Endothelial cell (in vitro differentiated cells): ENCODE data around the gene TMEM247. TPM values are rescaled to one million over a fixed set of nuclear protein-coding genes. Genes with fewer than 3 reads are reported as not detected.
"Not testable (repeated sequence)": the region's sequence is repeated elsewhere in the genome, so short reads cannot be mapped to it uniquely, and the experiment has no call there.

Experiments used
- DNase-seq: peaks from one replicate; pipeline ENCODE4 v3.0.0; 2021; ENCODE audit warnings: low spot score
- H3K27ac Mint-ChIP-seq: one replicate; pipeline ENCODE4 v1.8.0; 2021; ENCODE audit warnings: mixed read lengths, inconsistent platforms; ENCODE audit not compliant: unreplicated experiment
- H3K27me3 Mint-ChIP-seq: one replicate; pipeline ENCODE4 v1.8.0; 2021; ENCODE audit warnings: mild to moderate bottlenecking, moderate library complexity, mixed read lengths, inconsistent platforms; ENCODE audit not compliant: unreplicated experiment
- H3K36me3 Mint-ChIP-seq: one replicate; pipeline ENCODE4 v1.8.0; 2021; ENCODE audit warnings: mild to moderate bottlenecking, low read depth, mixed read lengths, inconsistent platforms; ENCODE audit not compliant: unreplicated experiment
- H3K4me1 Mint-ChIP-seq: one replicate; pipeline ENCODE4 v1.8.0; 2021; ENCODE audit warnings: mild to moderate bottlenecking, mixed read lengths, inconsistent platforms; ENCODE audit not compliant: unreplicated experiment
- H3K4me3 Mint-ChIP-seq: one replicate; pipeline ENCODE4 v1.8.0; 2021; ENCODE audit warnings: mild to moderate bottlenecking, mixed read lengths, inconsistent platforms; ENCODE audit not compliant: unreplicated experiment
- H3K9me3 Mint-ChIP-seq: one replicate; pipeline ENCODE4 v1.8.0; 2021; ENCODE audit warnings: mixed read lengths, inconsistent platforms; ENCODE audit not compliant: unreplicated experiment
- total RNA-seq: library from RNA; stranded (reverse); fragmentation: NEBNext Ultra II Directional; extraction: Animal tissue kit (Norgen Biotek cat#: 25700); gene quantifications from one replicate; pipeline ENCODE4 v1.2.1, GENCODE V29; 2021; ENCODE audit not compliant: unreplicated experiment
- TF ChIP-seq, protein P1 (sequence below): fragments of 200-600 bp; sonication (generic); IDR thresholded peaks from one replicate; pipeline ENCODE4 v1.5.0; 2021; ENCODE audit warnings: antibody characterized with exemption; ENCODE audit not compliant: unreplicated experiment

Gene TMEM247
- total RNA-seq, 1 donor from 2014 or later = not detected

DNA sequence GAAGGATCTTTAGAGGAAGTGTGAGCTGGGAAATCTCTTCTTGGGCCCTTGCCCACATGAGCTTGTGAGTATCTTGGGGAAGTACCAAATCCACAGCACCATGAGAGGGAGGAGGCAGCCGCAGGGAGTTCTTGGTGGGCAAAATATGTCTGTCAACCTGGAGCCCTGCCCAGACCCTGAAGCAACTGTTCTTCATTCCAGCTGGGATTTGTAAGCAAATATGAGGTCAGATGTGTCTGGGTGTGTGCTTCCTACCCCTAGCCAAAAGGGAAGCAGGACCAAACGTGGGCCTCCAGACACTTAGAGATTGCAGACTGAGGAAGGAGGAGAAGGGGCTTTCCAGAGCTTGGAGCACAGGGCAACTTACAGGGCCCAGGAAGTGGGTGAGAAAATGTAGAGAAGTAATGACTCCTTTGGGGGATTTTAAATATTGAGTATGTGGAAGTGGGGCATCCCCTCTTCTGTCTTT, 41.9 kb downstream of the TMEM247 start:
- H3K27me3 Mint-ChIP-seq = no peaks in the 10 kb centered on the region
- peaks cover 3% of the 10 kb centered on the region for H3K36me3 Mint-ChIP-seq
- no peak overlapping the region for H3K4me3 Mint-ChIP-seq
- H3K9me3 Mint-ChIP-seq = no peaks in the 10 kb centered on the region
- no peak for DNase-seq
- TF ChIP-seq, protein P1, sequence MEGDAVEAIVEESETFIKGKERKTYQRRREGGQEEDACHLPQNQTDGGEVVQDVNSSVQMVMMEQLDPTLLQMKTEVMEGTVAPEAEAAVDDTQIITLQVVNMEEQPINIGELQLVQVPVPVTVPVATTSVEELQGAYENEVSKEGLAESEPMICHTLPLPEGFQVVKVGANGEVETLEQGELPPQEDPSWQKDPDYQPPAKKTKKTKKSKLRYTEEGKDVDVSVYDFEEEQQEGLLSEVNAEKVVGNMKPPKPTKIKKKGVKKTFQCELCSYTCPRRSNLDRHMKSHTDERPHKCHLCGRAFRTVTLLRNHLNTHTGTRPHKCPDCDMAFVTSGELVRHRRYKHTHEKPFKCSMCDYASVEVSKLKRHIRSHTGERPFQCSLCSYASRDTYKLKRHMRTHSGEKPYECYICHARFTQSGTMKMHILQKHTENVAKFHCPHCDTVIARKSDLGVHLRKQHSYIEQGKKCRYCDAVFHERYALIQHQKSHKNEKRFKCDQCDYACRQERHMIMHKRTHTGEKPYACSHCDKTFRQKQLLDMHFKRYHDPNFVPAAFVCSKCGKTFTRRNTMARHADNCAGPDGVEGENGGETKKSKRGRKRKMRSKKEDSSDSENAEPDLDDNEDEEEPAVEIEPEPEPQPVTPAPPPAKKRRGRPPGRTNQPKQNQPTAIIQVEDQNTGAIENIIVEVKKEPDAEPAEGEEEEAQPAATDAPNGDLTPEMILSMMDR = no peak
- H3K27ac Mint-ChIP-seq = no peak overlapping the region
- H3K4me1 Mint-ChIP-seq = peaks cover 3% of the 10 kb centered on the region

DNA sequence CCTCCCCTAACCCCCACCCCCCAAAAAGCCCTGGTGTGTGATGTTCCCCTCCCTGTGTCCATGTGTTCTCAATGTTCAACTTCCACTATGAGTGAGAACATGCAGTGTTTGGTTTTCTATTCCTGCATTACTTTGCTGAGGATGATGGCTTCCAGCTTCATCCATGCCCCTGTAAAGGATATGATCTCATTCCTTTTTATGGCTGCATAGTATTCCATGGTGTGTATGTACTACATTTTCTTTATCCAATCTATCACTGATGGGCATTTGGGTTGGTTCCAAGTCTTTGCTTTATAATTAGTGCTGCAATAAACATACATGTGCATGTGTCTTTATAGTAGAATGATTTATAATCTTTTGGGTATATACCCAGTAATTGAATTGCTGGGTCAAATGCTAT, 43.0 kb downstream of the TMEM247 start:
- H3K9me3 Mint-ChIP-seq, H3K27me3 Mint-ChIP-seq, H3K4me3 Mint-ChIP-seq, H3K36me3 Mint-ChIP-seq, DNase-seq, H3K27ac Mint-ChIP-seq, H3K4me1 Mint-ChIP-seq: not testable (repeated sequence)

DNA sequence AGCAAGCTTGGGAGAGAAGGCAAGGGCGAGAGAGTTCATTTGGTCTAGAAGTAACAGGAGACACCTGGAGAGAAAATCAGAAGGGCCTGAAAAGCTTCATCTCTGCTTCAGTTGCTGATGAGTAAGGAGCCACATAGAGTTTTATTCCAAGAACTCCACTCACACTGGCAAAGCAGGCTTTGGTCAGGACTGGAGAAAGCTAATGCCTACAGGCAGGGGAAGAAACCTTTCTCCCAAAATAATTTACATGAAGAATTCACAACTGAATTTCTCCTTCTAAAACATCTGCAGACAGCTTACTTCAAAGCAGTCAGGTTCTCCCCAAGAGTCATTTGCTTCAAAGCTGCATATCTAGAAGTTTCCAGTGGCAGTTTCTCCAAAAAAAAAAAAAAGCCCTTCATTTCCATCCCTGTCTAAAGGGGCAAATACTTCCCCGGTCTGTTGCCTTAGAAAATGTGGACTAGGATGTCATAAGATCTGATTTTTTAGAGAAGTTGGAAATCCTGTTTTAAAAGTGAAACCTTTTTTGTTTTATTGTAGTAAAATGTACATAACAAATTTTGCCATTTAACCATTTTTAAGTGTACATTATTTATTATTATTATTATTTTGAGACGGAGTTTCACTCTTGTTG, 46.3 kb downstream of the TMEM247 start:
- TF ChIP-seq, protein P1 = no peak
- no peak for DNase-seq
- Mint-ChIP-seq H3K27me3 (no peaks in the 10 kb centered on the region), H3K4me1 (peaks cover under 1% of the 10 kb centered on the region), H3K36me3 (peaks cover 3% of the 10 kb centered on the region), H3K9me3 (no peaks in the 10 kb centered on the region), H3K4me3 (no peak overlapping the region), H3K27ac (no peak overlapping the region)

DNA sequence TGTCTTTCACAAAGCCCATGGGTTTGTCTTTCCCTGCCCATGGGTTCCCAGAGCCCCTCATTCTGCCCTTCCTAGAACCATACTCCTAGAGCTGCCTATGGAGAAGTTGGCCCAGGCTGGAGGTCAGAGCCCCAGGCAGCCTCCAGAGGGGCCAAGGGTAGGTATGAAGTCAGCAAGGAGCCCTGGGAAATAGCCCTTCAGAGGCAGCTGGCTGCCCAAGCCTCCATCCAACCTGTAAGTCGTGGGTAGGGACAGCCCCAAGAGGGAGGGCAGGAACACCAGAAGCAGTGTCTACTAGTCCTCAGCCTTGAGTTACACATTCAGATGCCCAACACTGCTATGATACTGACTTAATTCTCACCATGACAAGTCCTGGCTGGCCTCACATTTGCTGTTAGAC, 49.5 kb downstream of the TMEM247 start:
- Mint-ChIP-seq H3K9me3 (no peaks in the 10 kb centered on the region), H3K4me3 (no peak overlapping the region), H3K36me3 (peaks cover 3% of the 10 kb centered on the region), H3K27ac (no peak overlapping the region), H3K4me1 (no peaks in the 10 kb centered on the region), H3K27me3 (no peaks in the 10 kb centered on the region)
- DNase-seq = no peak
- TF ChIP-seq, protein P1 = no peak

DNA sequence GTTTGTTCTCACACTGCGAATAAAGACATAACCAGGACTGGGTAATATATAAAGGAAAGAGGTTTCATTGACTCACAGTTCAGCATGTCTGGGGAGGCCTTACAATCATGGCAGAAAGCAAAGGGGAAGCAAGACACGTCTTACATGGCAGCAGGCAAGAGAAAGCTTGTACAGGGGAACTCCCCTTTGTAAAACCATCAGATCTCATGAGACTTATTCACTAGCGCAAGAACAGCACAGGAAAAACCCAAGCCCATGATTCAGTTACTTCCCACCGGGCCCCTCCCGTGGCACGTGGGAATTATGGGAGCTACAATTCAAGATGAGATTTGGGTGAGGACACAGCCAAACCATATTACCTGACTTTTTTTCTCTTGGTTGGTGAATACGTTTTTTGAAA, 51.3 kb downstream of the TMEM247 start:
- no peaks in the 10 kb centered on the region for H3K4me1 Mint-ChIP-seq
- no peak overlapping the region for H3K4me3 Mint-ChIP-seq
- no peaks in the 10 kb centered on the region for H3K27me3 Mint-ChIP-seq
- no peak for DNase-seq
- no peak overlapping the region for H3K27ac Mint-ChIP-seq
- H3K9me3 Mint-ChIP-seq = no peaks in the 10 kb centered on the region
- H3K36me3 Mint-ChIP-seq = no peaks in the 10 kb centered on the region
- TF ChIP-seq, protein P1 = no peak
